Activated CD8-positive, alpha-beta memory T cell treated with anti-CD3 and anti-CD28 coated beads, Interleukin-2, amount 50 U/mL, for 24 hours (primary cell): ENCODE measurements around the gene SHC3.

ENCODE experiments used
- DNase-seq: peaks from one replicate; pipeline ENCODE4 v3.0.0-alpha.2; 2020; ENCODE audit errors: extremely low read depth

The SHC3 gene

DNA sequence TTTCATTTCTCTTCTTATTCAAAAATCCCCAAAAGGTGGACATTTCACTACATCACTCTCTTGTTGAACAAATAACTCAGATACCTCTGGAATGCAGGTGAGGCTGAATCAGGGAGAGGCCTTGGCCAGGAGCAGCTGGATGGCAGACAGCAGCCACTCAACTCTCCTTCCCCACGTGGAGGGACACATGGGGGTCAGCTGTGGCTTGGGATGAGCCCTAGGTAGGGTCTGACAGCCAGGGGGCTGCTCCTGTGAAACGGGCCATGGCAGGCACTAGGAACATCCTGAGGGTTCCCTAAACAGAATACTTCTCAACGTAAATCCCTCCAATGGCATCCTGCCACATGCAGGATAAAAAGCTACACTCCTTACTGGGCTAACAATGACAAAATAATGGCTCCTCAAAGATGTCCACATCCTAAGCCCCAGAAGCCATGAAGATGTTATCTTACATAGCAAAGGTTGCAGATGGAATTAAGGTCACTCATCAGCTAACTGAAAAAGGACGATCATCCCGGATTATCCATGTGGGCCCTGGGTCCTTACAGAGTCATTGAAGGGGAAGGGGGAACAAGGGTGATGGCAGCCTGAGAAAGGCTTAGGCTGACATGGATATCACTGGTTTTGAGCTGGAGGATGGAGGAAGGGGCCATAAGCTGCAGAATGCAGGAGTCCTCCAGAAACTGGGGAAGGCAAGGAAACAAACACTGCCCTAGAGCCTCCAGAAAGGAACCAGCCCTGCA is 218.7 kb downstream of the SHC3 start:
- DNase-seq = no peak

DNA sequence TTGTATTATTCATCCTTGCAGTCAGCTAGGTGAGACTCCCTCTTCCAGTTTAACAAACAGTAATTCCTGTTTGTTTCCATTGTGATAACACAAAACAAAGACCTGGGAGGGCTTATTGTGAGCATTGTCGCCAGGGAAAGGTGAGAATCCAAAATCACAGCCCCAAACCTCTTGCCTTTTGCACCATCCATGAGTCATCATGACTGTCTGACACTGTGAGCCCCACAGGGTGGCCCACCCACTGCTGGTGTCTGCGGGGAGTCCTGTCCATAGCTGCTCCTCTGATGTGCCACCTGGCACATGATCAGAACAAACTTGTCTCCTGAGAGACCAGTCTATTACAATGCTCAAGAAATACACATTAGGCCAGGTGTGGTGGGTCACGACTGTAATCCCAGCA is 221.1 kb downstream of the SHC3 start:
- DNase-seq = no peak
